GM21528 (cell line): ENCODE results near the gene RBM28.

Source experiments
- ATAC-seq: cut with Tn5 transposase; IDR thresholded peaks from one replicate; pipeline ENCODE4 v1.9.1; 2021; ENCODE audit warnings: mild to moderate bottlenecking, moderate library complexity; ENCODE audit not compliant: unreplicated experiment, low FRiP score

Gene RBM28, protein sequence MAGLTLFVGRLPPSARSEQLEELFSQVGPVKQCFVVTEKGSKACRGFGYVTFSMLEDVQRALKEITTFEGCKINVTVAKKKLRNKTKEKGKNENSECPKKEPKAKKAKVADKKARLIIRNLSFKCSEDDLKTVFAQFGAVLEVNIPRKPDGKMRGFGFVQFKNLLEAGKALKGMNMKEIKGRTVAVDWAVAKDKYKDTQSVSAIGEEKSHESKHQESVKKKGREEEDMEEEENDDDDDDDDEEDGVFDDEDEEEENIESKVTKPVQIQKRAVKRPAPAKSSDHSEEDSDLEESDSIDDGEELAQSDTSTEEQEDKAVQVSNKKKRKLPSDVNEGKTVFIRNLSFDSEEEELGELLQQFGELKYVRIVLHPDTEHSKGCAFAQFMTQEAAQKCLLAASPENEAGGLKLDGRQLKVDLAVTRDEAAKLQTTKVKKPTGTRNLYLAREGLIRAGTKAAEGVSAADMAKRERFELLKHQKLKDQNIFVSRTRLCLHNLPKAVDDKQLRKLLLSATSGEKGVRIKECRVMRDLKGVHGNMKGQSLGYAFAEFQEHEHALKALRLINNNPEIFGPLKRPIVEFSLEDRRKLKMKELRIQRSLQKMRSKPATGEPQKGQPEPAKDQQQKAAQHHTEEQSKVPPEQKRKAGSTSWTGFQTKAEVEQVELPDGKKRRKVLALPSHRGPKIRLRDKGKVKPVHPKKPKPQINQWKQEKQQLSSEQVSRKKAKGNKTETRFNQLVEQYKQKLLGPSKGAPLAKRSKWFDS

DNA sequence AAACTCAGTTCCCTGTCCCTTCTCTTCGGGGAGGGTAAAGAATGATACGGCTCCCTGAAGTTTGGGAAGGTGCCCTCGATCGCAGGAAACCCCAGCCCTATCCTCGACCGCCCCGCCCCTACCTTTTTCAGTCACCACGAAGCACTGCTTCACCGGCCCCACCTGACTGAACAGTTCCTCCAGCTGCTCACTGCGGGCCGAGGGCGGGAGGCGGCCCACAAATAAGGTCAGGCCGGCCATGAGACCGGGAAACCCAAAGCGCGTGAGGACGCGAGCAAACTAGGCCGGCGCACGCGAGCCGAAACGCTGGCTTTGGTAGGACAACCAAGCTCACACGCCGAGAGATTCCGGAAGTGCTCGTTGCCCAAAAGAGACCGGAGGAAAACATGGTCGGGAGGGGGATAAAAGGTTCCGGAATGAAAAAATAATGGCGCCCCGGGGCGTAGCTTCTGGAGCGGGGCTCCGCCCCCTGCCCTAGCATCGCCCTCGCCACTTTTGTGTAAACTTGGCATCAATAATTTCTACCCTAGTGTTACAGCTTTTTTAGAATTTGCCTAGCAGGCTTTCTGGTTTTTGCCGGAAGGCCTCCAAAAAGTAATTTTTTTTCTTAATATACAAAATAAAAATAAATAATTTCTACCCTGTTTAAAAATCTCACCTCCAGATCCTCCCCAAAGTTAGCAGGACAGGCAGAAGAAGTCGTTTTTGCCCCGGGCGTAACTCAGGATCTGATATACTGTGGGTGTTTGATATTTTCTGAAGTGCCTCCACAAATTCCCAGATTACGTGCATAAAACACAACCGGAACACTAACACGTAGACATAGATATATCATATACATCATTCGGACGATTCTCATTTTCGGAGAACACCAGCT lies at the start of gene RBM28:
Gene RBM28, minus strand, starts transcription at position 355 of the 877 bp plus-strand sequence. Its CDS starts 115 bp downstream, at position 240.
- ATAC-seq: peak; percentile 93

GRCh38 chr7:128392446-128393327 lies 49.0 kb upstream of the RBM28 start:
- ATAC-seq: no peak

- no peak for ATAC-seq
These were observed 48.1 kb upstream of the RBM28 start for GRCh38 chr7:128391805-128392204.

DNA sequence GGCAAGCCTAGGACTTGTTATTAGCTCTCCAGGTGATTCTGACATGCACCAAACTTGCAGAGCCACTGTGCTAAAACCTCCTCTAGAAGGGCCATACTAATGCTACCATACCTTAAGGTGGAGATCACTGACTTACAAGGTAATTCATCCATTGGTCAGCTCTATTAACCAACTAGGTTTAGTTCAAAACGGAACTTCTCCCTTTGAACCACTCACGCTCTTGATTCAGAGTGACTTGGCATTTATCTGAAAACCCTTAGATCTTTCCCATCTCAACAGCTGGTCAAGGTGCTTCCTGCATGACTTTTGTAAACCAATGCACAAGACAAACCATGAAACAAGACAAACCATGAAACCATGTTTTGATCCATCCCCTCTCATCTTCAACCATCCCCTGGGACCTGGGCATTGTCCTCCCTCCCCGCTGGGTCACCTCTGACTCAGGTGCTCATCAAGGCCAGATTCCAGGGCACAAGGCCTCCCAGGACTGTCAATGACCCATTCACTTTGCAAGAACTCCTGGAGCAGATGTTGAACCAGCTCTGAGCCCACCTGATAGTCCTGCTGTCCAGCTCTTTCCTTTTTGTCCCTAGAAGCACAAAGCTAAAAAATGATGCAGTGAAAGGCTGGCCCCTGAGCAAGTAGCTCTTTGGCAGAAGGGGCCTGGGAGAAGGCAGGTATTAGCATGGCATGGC lies 47.3 kb upstream of the RBM28 start:
- ATAC-seq: no peak

DNA sequence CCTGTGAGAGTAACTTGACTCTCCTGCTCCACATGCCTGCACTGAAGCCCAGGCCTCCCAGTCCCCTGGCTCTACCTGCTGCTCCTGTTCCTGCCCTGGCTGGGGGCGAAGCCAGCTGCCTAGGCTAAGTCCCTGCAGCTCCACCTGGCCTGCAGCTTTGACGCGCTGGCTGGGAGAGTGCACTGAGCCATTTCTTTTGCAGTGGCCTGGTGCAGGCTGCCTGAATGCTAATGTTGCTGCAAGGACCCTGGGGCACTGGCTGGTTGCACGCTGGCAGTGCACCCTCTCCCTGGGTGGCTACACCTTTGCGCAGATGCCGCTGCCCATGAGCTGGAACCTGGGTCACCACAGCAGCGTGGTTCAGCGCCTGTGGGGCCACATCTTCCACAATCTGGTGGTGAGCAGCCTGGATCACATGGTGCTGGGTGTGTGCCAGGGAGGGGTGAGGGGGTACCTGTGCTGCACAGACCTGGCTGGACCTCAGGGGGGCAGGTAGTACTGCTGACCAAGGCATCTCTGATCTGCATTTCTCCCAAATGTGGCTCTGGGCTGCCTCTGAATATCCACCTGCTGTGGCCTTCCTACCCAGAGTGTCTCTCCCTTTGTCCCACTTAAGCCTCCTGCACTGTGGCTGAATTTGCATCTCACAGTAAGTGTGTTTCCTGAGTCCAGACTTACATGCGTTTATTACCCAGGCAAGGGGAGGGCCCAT lies 46.1 kb upstream of the RBM28 start:
- ATAC-seq: no peak

- ATAC-seq: no peak
These were observed 45.4 kb upstream of the RBM28 start for GRCh38 chr7:128389085-128389617.

DNA sequence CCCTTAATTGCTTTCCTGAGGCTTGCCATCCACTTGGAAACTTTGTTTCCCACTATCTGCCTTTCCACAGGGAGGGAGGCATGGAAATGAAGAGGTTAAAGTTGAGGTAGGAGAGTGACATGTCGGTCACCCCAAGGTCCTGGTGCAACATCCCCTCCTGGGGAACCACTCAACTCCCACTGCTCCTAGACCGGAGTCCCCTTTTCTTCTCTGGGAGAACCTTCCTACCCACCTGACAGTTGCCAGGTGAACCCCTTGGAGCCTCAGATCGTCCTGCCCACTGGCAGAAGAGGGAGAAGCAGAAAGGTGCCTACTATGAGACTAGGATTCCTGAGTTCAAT lies 44.4 kb upstream of the RBM28 start:
- no peak for ATAC-seq

GRCh38 chr7:128387216-128388144 lies 43.8 kb upstream of the RBM28 start:
- peak; percentile 70 for ATAC-seq

GRCh38 chr7:128385988-128386925 lies 42.5 kb upstream of the RBM28 start:
- ATAC-seq: no peak

- no peak for ATAC-seq
These were observed 41.0 kb upstream of the RBM28 start for GRCh38 chr7:128384726-128385125.

GRCh38 chr7:128383776-128384175 lies 40.1 kb upstream of the RBM28 start:
- ATAC-seq: no peak

GRCh38 chr7:128381161-128381821 lies 37.6 kb upstream of the RBM28 start:
- ATAC-seq: no peak

DNA sequence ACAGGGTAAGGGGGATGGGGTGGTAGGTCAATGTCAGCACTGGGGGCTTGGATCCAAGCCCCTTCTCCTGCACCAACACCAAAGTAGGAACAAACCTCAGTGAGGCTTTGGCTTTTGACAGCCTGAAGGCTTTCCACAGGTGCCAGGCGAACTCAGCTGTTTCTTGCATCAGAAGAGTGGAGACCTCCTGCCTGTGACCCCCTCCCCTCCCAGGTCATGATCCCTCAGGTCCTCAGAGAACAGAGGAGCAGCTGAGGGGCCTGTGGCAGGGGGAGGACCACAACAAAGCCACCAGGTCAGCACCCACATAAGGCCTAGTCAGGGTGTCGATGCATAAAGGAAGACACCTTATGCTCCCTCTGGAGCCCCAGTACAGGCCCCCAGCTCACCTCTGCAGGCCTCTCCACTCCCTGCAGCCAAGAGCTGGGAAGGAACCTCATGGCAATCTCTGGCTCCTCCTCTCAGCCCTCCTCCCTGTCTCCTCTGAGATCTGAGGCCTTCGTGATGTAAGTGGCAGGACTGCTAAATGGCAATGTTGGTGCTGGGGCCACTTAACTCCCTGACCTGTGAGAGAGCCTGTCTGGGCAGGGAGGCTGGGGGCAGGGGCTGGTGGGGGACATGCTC lies 36.9 kb upstream of the RBM28 start:
- ATAC-seq: no peak

- ATAC-seq: no peak
These were observed 36.3 kb upstream of the RBM28 start for GRCh38 chr7:128379900-128380479.

- ATAC-seq: no peak
These were observed 34.9 kb upstream of the RBM28 start for GRCh38 chr7:128378637-128379036.
